ENCODE measurements around the gene NUTM1. TPM values are rescaled to one million over a fixed set of nuclear protein-coding genes. Genes with fewer than 3 reads are reported as not detected.

The NUTM1 gene
- total RNA-seq, 1 experiment from 2014 or later = not detected

Other genes starting within 250 kb of the NUTM1 start
- gene EMC7, start 241.5 kb upstream of the NUTM1 start, total RNA-seq (2014; rRNA removed; shearing (Covaris generic)) = 59.4 and 60.2 TPM in 2 replicates
- 0.10 and 0.74 TPM in 2 replicates for gene PGBD4, start 241.2 kb upstream of the NUTM1 start, total RNA-seq (2014; rRNA removed; shearing (Covaris generic))
- gene KATNBL1, start 133.2 kb upstream of the NUTM1 start, total RNA-seq (2014; rRNA removed; shearing (Covaris generic)) = 27.3 and 45.2 TPM in 2 replicates
- gene EMC4, start 118.3 kb upstream of the NUTM1 start, total RNA-seq (2014; rRNA removed; shearing (Covaris generic)) = 170 and 252 TPM in 2 replicates
- gene SLC12A6, start 5.5 kb upstream of the NUTM1 start, total RNA-seq (2014; rRNA removed; shearing (Covaris generic)) = 3.0 and 6.6 TPM in 2 replicates
- 319 and 492 TPM in 2 replicates for gene NOP10, start 179 bp upstream of the NUTM1 start, total RNA-seq (2014; rRNA removed; shearing (Covaris generic))
- gene LPCAT4, start 23.9 kb downstream of the NUTM1 start, total RNA-seq (2014; rRNA removed; shearing (Covaris generic)) = 13.9 and 14.6 TPM in 2 replicates
- gene GOLGA8A, start 94.5 kb downstream of the NUTM1 start, total RNA-seq (2014; rRNA removed; shearing (Covaris generic)) = 2.0 and 3.1 TPM in 2 replicates
- 3.3 and 9.0 TPM in 2 replicates for gene GOLGA8B, start 240.3 kb downstream of the NUTM1 start, total RNA-seq (2014; rRNA removed; shearing (Covaris generic))